GM21529 (cell line): Measurements from ENCODE around the gene SLC6A6.
"Not testable (repeated sequence)": the region's sequence is repeated elsewhere in the genome, so short reads cannot be mapped to it uniquely, and the experiment has no call there.

ENCODE experiments used
- ATAC-seq: cut with Tn5 transposase; IDR thresholded peaks from one replicate; pipeline ENCODE4 v1.9.1; 2021; ENCODE audit not compliant: unreplicated experiment

SLC6A6 gene

DNA sequence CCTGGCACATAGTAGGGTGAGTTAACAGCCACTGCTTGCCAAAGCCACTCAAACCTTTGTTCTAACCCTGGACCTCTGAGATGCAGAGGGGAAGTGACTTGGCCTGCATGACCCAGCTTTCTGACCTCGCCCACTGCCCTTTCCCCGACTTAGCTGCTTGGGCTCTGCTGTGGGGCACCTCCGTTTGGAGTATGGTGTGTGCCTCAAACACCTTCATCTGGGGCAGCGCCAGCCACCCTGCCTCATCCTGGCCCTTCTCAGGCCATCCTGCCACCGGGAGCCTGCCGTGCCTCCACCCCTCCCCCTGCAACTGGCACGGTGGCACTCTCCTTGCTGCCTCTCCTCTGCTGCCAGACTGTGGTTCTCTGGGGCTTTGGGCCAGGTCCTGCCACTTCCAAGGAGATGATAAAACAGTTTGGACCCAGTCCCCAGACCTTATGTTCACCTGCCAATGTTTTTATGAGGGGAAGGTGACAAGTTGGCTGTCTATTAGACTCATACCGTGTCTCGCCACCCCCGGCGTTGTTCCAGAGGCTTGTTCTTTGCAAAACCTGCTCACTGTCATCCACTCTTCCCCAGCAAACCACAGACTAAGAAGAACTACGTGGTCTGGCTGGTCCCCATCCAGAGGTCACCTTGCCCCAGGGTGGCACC is 32.2 kb downstream of the SLC6A6 start:
- ATAC-seq: no peak

DNA sequence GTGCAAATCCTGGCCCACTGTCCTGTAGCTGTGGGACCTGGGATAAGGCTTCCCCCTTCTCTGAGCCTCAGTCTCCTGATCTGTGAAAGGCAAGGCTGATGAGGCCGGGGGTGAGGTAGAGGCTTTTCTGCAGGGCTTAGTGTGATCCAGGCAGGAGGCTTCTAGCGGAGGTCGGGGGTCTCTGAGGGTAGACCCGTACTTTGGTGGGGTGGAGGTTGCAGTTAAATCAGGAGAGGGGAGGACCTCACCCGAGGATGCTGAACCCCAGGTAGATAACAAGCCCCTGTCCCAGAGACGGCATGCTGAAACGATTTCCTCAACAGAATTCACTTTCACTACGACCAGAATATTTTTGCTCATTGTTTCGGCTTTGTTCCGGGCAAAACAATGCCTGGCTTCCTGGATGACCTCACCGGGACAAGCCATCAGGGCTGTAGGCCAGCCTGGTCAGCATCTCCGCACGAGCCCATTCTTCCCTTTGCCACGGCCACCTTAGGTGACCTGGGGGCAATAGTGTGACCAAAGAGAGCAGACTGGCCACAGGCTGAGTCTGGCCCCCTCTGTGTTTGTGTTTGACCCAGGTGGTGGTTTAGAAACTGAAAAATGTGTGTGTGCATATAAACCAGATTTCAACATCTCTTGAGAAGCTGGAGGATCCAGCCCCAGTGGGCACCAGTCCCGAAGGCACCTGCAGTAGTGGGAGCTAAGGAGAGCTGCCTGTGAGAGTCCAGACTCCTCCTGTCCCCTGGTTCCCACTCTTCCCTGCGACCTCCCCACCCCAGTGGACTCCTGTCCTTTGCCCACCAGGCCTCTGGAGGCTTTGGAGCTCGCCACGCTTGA is 33.0 kb downstream of the SLC6A6 start:
- no peak for ATAC-seq

DNA sequence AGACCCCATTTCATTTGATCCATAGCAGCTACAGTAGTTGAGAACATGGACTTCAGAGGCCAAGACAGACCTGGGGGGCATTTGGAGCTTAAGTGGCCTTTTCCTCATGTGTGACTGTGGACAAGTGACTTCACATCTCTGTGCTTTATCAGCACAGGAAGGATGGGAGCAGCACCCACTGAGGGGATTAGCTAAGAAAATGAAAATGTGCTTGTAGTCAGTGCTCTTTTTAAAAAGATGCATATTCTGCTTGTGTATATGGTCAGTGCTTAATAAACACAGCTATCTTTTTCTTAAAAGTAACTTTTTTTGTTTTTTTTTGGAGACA is 34.5 kb downstream of the SLC6A6 start:
- ATAC-seq: no peak

DNA sequence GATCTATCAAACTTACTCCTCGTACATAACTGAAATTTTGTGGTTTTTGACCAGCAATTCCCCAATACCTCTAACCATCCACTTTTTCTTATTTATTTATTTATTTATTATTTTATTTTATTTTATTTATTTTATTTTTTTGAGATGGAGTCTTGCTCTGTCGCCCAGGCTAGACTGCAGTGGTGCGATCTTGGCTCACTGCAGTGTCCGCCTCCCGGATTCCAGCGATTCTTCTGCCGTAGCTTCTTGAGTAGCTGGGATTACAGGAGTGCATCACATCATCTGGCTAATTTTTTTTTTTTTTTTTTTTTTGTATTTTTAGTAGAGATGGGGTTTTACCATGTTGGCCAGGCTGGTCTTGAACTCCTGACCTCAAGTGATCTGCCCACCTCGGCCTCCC is 35.3 kb downstream of the SLC6A6 start:
- ATAC-seq: not testable (repeated sequence)

DNA sequence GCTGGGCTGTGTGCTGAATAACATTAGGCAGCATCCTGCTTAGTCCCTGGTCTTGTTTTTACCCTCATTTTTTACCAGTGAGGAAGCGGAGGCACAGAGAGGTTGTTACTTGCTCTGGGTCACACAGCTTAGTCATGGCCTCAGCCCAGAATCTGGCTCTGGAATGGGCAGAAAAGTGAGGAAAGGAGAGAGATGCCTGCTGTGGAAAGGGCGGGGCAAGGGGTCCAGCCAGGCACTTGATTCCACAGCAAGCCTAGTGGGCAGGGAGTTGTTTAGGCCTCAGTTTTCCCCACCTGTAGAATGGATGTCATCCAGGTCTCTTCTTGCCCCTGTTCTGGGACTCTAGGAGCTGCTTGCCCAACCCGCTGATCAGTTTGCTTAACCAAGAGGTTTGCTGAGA is 35.9 kb downstream of the SLC6A6 start:
- ATAC-seq: no peak

DNA sequence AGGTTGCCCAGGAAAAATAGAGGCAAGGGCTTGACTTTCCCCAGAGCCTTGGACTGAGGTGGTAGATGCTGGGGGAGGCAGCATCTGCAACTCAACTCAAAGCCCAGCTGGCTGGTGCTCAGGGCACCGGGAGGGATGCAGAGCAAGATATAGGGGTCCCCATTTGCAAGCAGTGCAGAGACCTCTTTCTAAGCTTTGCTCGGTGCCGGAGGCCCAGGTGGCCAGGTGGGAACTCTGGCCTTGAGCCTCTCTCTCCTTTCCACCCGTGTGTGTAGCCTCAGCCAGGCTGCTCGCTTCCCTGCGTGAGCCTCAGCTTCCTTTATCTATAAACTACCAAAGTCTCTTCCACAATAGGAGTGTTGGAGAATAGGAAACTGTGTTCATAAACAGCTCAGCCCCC is 36.5 kb downstream of the SLC6A6 start:
- no peak for ATAC-seq

DNA sequence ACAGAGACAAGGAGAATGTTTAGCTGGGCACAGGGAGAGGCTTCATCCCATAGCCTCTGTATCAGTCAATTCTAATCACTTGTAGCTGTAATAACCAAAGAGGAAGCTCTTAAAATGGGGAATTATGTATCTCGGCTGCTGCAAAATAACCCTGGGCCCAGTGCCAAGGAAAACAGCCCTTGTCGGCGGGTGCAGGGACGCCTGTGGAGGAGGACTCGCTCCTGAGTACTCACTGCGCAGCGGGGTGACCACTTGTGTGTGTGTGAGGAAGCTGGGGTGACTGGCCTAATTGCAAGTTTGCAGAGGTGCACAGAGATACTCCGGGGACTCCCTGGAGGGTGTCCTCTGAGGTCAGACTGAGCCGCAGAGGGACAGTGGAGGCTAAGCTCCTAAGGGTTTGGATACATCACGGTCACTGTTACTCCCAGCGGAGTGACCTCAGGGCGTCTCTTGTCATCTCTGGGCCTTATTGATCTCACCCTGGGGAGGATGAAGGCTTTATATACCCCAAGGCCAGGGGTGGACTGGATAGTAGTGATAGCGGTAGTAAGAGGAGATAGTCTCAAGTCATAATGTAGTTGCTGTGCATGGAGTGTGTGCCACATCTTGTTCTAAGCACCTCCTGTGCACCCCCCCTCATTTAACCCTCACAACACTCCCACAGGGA is 37.2 kb downstream of the SLC6A6 start:
- no peak for ATAC-seq

DNA sequence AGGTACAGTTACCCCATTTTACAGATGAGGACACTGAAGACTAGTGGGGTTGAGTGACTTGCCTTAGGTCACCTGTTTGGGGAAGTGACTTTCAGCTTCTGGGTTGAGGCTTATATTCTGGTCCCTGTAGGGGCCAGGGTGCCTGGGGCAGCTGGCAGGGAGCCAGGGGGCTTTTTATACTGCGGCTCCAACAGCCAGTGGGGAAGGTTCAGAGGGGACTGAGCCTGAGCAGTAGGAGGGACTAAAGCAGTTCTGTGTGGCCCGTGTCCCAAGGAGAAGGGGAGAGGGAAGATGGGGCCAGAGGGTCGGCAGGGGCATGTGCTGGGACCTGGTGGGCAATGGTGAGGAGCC is 37.7 kb downstream of the SLC6A6 start:
- ATAC-seq: no peak

DNA sequence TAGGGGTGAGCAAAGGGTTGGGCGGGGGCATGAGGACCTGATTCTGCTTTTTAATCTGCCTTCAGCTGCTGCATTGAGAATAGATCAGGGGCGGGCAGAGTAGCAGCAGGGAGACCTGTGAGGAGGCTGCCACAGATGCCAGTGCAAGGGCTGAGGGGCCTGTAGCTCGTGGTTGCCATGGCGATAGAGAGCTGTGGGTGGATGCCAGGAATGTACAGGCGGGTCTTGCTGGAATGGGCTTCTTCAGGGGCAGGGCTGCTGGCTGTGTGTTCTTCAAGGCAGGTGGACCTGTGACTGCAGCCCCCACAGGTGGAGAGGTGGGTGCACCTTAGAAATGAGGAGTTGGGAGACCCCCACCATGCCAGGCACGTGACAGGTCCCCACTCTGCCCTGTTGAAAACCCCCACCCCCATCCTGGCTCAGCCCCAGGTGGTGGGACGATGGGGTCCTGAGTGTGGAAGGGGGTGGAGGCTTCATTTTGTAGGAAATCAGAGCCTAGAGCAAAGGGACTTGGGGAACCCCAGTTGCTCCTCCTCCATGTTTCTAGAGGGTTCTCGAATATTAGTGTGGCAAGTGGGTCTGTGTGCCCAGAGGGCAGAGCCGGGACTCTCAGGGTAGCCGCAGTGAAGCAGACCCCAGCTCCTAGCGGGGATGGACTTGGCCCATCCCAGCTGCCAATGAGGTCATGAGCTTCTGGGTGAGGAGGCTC is 38.3 kb downstream of the SLC6A6 start:
- no peak for ATAC-seq

DNA sequence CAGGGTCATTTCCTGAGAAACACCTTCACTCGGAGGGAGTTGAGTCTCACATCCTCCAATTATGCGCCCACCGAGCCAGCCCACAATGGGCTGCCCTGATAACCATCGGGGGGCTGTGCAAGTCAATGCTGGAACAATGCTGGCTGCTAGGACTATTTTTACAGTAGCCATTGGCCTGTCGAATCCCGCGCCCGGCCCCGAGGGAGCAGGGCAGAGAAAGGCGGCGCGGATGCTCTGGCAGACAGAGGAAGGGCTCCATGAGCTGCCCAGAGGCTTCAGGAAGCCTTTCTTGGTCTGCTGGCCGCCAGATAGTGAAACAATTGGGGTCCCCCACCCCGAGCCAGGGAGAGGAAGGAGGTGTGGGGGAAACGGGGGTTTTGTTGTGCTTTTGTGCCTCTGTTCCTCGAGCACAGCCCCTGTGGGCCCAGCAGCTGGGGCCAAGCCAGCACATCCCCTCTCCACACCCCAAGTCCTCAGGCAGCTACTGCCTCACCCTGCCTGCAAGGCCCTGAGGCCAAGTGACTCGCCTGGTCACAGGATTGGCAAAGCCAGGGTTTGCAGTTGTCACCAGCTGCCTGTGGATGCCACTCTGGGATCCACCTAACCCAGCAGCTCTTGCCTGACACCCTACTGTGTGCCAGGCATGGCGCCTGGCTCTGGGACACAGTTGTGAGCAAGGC is 39.0 kb downstream of the SLC6A6 start:
- no peak for ATAC-seq

DNA sequence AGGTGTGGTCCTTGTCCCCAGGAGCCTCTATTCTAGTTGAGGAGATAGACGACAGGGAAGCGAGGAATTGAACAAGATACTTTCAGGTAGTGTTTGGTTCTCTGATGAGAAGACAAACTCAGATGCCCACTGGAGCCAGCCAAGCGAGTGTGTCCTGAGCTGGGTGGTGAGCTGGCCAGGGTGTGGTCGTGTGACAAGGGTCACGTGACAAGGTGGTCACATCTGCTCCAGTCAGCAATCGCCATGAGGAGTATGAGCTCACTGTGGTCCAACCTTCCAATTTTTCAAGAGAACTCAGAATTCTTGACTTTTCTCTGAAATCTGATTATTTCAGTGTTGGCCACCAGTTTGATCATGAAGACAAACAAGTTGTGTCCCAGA is 39.5 kb downstream of the SLC6A6 start:
- no peak for ATAC-seq

DNA sequence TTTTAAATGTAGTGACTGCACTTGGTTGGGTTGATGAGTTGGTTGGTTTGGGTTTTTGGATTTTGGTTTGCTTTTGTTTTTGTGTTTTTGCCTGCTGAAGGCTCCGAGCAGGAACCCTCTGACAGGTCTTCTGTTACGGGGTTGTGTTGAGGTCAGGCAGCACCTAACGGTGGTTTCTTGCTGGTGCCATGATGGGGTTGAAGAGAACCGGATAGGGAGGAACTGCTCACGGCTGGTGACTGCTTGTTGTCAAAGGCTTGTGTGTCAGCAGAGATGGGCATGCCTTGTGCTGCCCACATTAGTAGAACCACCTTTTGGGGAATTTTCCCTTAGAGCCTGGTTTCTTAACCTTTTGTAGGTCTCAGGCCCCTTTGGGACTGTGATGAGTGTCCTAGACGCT is 42.0 kb downstream of the SLC6A6 start:
- no peak for ATAC-seq

DNA sequence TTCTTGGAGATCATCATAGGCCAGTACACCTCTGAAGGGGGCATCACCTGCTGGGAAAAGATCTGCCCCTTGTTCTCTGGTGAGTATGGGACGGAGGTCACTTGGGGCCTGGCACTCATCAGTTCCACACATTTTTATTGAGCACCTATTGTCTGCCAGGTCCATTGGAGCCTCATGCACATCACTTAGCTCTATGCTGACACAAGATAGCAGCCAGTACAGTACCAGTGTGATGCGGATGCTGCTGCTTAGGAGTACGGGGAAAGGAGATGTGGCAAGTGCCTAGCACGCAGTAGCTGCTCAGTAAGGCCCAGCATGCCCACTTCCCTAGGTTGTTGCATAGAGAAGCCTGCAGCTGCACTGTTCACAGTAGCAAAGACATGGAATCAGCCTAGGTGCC is 43.4 kb downstream of the SLC6A6 start:
- no peak for ATAC-seq

DNA sequence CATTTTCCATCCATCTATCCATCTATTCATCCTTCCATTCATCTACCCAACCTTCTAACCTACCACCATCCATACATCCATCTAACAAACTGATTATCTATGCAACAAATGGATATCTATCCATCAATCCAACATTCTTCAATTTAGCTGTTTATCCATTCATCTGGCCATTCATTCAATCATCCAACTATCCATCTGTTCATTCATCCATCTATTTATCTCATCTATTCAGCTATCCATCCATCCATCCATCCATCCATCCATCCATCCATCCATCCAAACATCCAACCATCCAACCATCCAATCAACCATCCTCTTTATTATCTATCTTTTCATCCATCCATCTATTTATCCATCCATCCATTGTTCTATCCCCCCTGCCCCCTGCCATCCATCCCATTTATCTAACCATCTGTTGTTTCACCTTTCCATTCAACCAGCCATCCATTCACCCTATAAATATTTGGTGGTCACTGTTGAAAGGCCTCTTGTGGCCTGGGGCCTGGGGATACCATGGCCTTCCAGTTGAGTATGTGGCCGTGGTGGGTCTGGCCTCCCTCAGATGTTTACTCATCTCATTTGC is 44.7 kb downstream of the SLC6A6 start:
- ATAC-seq: no peak

DNA sequence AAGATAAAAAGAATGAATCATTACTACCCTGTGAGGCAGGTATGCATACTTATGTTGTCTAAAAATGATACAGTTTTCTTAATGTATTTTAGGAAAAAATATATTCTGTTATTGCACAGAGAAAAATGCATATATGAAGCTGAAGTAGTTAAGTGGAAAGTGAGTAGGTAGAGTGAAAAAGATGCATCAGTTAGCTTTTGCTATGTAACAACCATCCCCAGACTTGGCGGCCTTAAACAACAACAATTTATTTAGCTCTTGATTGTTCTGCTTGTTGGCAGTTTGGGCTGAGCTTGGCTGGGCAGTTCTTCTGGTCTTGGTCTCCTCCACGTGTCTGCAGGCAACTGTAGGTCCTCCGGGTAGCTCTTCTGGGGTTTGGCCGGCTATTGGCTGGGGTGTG is 45.7 kb downstream of the SLC6A6 start:
- ATAC-seq: no peak

DNA sequence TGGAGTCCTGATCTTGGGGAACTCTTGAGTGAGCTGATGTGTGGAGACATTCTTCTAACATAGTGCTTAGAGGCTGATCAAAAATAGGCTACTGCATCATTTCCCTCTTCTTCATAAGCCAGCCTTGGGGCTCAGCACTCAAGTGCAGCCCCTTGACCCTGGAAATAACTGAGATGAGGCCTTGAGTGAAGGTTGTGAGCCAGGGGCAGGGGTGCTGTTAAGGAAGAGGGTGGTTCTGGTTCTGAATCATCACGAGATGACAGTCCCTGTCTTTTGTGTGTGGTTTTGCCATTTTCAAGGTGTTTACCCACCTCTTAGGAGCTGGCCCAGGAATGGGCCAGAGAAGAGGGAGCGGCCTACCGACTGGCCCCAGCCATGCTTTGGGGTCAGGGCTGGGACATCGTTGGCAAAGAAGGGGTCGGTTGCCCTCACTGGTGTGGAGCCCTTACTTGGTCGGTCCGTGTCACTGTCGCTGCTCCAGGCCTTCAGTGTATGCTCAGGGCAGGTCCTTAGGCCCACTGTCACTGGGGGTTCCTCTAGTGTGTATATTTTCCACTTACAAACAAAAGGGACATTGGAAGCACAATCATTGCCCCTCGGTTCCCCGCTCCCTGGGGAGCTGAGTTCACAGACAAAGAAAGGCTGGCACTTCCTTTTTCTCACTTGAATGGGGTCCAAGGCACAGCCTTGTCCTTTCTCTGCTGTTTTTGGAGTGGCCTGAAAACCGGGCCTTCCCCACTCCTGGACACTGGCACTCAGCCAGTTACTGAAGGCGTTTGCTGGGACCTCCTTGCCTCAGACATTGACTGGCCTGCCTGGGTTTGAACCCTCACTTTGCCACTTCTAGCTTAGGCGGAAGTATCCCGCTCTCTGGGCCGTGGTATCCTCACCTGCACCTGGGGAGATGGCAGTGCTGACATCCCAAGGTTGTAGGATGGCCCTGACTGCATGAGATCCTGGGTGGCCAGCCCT is 46.6 kb downstream of the SLC6A6 start:
- ATAC-seq: no peak

DNA sequence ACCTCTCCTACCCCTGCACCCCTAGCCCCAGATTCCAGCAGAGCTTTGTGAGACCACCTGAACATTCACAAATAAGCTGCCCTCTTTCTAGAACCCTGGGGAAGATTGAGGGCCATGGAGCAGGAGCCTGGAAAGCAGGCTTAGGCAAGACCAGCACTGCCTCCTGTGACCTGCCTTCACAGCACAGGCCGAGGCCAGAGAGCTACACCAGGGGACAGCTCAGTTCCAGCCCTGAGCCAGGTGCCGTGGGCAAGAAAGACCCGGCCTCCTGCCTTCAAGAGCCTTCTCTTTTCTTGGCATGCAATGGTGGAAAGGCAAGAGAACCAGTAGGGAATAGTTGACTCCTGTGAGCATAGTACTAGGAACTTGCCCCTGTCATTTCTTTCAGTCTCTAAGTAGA is 48.1 kb downstream of the SLC6A6 start:
- no peak for ATAC-seq

DNA sequence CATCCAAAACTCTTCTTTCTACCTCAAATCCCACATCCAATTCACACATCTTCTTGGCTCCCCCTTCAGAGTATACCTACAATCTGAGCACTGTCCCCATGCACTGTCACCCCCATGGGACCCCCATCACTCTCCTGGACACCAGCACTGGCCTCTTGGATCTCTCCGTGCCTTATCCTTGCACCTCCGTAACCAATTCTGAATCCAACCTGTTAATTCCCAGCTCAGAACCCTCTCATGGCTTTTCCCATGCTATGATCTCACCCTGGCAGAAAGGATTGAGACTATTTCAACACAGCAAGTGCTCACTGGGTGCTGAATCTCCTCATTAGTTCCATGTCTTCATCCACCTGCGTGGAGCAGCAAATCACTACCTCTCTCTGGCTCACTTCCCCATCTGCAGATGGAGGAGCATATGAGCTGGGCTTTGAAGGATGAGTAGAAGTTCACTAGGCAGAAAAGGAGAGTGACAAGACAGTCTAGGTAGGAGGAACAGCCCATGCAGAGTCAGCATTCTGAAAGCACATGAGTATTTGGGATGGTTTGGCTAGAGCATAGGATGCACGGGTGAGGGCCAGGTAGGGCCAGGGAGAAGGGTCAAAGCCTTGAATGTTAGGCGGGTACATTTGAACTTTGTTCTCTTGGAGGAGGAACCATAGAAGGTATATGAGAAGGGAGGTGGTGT is 48.7 kb downstream of the SLC6A6 start:
- ATAC-seq: no peak
